Epithelial cell of esophagus (primary cell): ENCODE measurements around the gene ABR.
"Not testable (repeated sequence)": the region's sequence is repeated elsewhere in the genome, so short reads cannot be mapped to it uniquely, and the experiment has no call there.

ENCODE experiments used
- DNase-seq: peaks from one replicate; pipeline ENCODE4 v3.0.0; 2010; ENCODE audit warnings: low read depth
- H3K4me3 ChIP-seq: 2 replicates; pipeline ENCODE4 v1.5.1; 2011; ENCODE audit warnings: mild to moderate bottlenecking, low read length, control low read depth
- CTCF ChIP-seq: IDR thresholded peaks from 2 replicates; pipeline ENCODE4 v1.5.1; 2011; ENCODE audit warnings: low read depth, mild to moderate bottlenecking, low read length, control low read depth, inconsistent platforms; ENCODE audit not compliant: insufficient read depth; ENCODE audit errors: missing control alignments

The ABR gene

DNA sequence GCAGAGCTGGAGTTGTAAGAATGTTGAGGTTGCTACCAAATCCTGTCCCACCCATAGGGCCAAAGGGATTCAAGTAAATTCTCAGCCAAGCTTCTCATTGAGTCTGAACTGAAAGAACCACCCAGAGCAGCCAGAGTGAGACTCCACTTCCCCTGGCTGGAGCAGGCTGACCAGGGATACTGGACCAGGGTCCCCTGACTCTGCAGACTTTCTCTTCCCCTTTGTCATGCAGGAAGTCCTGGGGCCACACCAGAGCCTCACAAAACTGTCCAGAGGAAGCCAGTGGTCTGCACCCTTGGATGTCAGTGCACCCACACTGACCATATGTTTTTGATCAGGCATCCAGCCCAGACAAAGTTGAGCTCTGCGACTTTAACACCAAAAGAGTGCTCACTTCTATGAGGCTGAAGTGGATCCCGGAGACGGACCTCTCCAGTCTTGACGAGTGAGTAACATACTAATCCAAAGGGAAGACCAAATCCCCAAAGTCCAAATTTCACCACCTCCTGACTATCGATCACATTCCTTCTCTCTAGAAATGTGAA lies 204.3 kb downstream of the ABR start:
- H3K4me3 ChIP-seq: no peak overlapping the region
- DNase-seq: no peak
- no peak for TF ChIP-seq CTCF

DNA sequence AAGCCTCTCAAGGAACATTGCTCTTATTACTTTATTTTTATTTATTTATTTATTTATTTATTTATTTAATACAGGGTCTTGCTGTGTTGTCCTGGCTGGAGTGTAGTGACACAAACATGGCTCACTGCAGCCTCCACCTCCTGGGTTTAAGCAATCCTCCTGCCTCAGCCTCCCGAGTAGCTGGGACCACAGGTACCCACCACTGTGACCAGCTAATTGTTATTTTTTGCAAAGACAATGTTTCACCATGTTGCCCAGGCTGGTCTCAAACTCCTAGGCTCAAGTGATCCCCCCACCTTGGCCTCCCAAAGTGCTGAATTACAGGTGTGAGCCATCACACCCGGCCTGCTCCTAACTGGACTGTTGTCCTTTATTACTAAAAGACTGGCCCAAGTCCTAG lies 205.0 kb downstream of the ABR start:
- not testable (repeated sequence) for DNase-seq, H3K4me3 ChIP-seq

- peak overlapping the region; percentile 11 for H3K4me3 ChIP-seq
- DNase-seq: peak; percentile 100
Observed at GRCh38 chr17:973053-973452, 206.7 kb downstream of the ABR start.

GRCh38 chr17:971861-972260 lies 207.9 kb downstream of the ABR start:
- not testable (repeated sequence) for DNase-seq, H3K4me3 ChIP-seq

More at GRCh38 chr17:973053-973452, 206.7 kb downstream of the ABR start:
- TF ChIP-seq CTCF: no peak

- TF ChIP-seq CTCF: no peak
- no peak overlapping the region for H3K4me3 ChIP-seq
- no peak for DNase-seq
Observed at GRCh38 chr17:970364-970763, 209.4 kb downstream of the ABR start.

GRCh38 chr17:969811-970355 lies 209.9 kb downstream of the ABR start:
- H3K4me3 ChIP-seq: peak overlapping the region; percentile 7
- DNase-seq: peak; percentile 47
- TF ChIP-seq CTCF: no peak

- DNase-seq: peak; percentile 68
- H3K4me3 ChIP-seq: no peak overlapping the region
- no peak for TF ChIP-seq CTCF
Observed at GRCh38 chr17:968812-969730, 210.7 kb downstream of the ABR start.

- no peak for DNase-seq
- H3K4me3 ChIP-seq: no peak overlapping the region
- TF ChIP-seq CTCF: no peak
Observed at GRCh38 chr17:967122-967521, 212.7 kb downstream of the ABR start.
